ENCODE measurements around the gene HSD17B2. TPM values are rescaled to one million over a fixed set of nuclear protein-coding genes. Genes with fewer than 3 reads are reported as not detected.

HSD17B2 gene
- polyA plus RNA-seq, 1 experiment: 14.1 TPM

- no peak overlapping the region for H3K4me3 ChIP-seq (ENCODE audit: low read depth, low read length)
- no peaks in the 10 kb centered on the region for H3K27me3 ChIP-seq (ENCODE audit: control insufficient read depth, insufficient read depth, low read length)
- TF ChIP-seq CTCF (IDR thresholded peaks at IDR 0.05; ENCODE audit: low read depth, low read length): no peak
- ChIA-PET POLR2A (no interaction called here), CTCF (interaction anchor here (0.6 to 1.0 kb wide), 2 partner anchors 14 to 27 kb away, joined by 3 to 4 read pairs; no protein-coding TSS in a partner anchor)
- DNase-seq (ENCODE audit: low read depth, low spot score): no peak
- H3K9me3 ChIP-seq (ENCODE audit: control insufficient read depth, insufficient read depth, low read length): peaks cover 2% of the 10 kb centered on the region; the same call in 1 of the 2 replicates
- no peak overlapping the region for H3K27ac ChIP-seq (ENCODE audit: low read depth, low read length)
Measured at GRCh38 chr16:82046941-82047340, 11.9 kb downstream of the HSD17B2 start.

GRCh38 chr16:82047374-82047773 lies 12.3 kb downstream of the HSD17B2 start:
- no peaks in the 10 kb centered on the region for H3K9me3 ChIP-seq (ENCODE audit: control insufficient read depth, insufficient read depth, low read length)
- POLR2A ChIA-PET: no interaction called here
- no peak for TF ChIP-seq CTCF (IDR thresholded peaks at IDR 0.05; ENCODE audit: low read depth, low read length)
- H3K27me3 ChIP-seq (ENCODE audit: control insufficient read depth, insufficient read depth, low read length): peaks cover under 1% of the 10 kb centered on the region
- H3K4me3 ChIP-seq (ENCODE audit: low read depth, low read length): no peak overlapping the region
- CTCF ChIA-PET: no interaction called here
- no peak overlapping the region for H3K27ac ChIP-seq (ENCODE audit: low read depth, low read length)
- DNase-seq (ENCODE audit: low read depth, low spot score): no peak

GRCh38 chr16:82047787-82048186 lies 12.7 kb downstream of the HSD17B2 start:
- no peak overlapping the region for H3K4me3 ChIP-seq (ENCODE audit: low read depth, low read length)
- no peak for DNase-seq (ENCODE audit: low read depth, low spot score)
- no peak for TF ChIP-seq CTCF (IDR thresholded peaks at IDR 0.05; ENCODE audit: low read depth, low read length)
- H3K9me3 ChIP-seq (ENCODE audit: control insufficient read depth, insufficient read depth, low read length): no peaks in the 10 kb centered on the region
- ChIA-PET POLR2A (no interaction called here), CTCF (no interaction called here)
- no peak overlapping the region for H3K27ac ChIP-seq (ENCODE audit: low read depth, low read length)
- peaks cover 3% of the 10 kb centered on the region for H3K27me3 ChIP-seq (ENCODE audit: control insufficient read depth, insufficient read depth, low read length)

- POLR2A ChIA-PET: no interaction called here
- CTCF ChIA-PET: no interaction called here
Measured at GRCh38 chr16:82049484-82049883, 14.4 kb downstream of the HSD17B2 start.

GRCh38 chr16:82050506-82050905 lies 15.5 kb downstream of the HSD17B2 start:
- Histone ChIP-seq H3K4me3 (ENCODE audit: low read depth, low read length) (no peak overlapping the region), H3K27me3 (ENCODE audit: control insufficient read depth, insufficient read depth, low read length) (peaks cover 6% of the 10 kb centered on the region), H3K27ac (ENCODE audit: low read depth, low read length) (no peak overlapping the region), H3K9me3 (ENCODE audit: control insufficient read depth, insufficient read depth, low read length) (no peaks in the 10 kb centered on the region)
- ChIA-PET POLR2A (no interaction called here), CTCF (no interaction called here)
- TF ChIP-seq CTCF (IDR thresholded peaks at IDR 0.05; ENCODE audit: low read depth, low read length): no peak
- DNase-seq (ENCODE audit: low read depth, low spot score): no peak

More at GRCh38 chr16:82049484-82049883, 14.4 kb downstream of the HSD17B2 start:
- no peak for DNase-seq (ENCODE audit: low read depth, low spot score)
- no peak for TF ChIP-seq CTCF (IDR thresholded peaks at IDR 0.05; ENCODE audit: low read depth, low read length)
- H3K9me3 ChIP-seq (ENCODE audit: control insufficient read depth, insufficient read depth, low read length): no peaks in the 10 kb centered on the region
- H3K27ac ChIP-seq (ENCODE audit: low read depth, low read length): no peak overlapping the region
- peaks cover 3% of the 10 kb centered on the region for H3K27me3 ChIP-seq (ENCODE audit: control insufficient read depth, insufficient read depth, low read length)
- no peak overlapping the region for H3K4me3 ChIP-seq (ENCODE audit: low read depth, low read length)

Data from AG04450 (cell line).